HuH-7 (cell line): Measurements from ENCODE around the gene ANKRD33B.
"Not testable (repeated sequence)": the region's sequence is repeated elsewhere in the genome, so short reads cannot be mapped to it uniquely, and the experiment has no call there.

ENCODE experiments used
- DNase-seq: peaks from one replicate; pipeline ENCODE4 v3.0.0; 2011; ENCODE audit warnings: low spot score

Gene ANKRD33B

DNA sequence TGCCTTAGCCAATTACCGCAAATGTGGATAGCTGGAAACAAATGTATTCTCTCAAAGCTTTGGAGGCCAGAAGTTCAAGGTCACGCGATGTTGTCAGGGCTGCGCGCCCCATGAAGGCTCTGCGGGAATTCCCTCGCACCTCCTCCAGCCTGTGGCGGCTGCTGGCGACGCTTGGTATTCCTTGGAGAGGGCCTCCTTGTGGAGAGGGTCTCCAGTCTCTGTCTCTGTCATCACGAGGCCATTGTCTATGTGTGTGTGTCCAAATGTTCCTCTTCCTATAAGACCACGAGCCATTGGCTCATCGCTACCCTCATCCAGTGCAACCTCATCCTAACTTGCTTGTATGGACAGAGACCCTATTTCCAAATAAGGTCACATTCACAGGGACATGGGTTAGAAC, 97.5 kb downstream of the ANKRD33B start:
- DNase-seq, result no peak

DNA sequence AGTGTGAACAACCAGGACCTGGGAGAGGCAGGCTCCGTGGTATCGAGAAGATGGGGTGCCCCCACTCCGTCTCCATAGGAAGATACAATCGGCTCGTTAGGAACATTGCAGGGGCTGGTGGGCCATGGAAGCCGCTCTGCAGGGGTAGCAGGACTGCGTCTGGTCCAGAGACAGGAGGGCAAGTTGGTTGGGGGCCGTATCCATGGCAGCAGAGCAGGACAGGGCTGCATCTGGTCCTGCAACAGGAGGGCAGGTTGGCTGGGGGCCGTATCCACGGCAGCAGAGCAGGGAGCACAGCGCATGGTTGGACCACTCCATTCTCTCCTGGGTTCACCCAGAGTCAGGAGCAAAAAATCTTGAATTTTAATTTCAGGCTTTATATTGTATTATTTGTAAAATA, 98.2 kb downstream of the ANKRD33B start:
- no peak for DNase-seq

DNA sequence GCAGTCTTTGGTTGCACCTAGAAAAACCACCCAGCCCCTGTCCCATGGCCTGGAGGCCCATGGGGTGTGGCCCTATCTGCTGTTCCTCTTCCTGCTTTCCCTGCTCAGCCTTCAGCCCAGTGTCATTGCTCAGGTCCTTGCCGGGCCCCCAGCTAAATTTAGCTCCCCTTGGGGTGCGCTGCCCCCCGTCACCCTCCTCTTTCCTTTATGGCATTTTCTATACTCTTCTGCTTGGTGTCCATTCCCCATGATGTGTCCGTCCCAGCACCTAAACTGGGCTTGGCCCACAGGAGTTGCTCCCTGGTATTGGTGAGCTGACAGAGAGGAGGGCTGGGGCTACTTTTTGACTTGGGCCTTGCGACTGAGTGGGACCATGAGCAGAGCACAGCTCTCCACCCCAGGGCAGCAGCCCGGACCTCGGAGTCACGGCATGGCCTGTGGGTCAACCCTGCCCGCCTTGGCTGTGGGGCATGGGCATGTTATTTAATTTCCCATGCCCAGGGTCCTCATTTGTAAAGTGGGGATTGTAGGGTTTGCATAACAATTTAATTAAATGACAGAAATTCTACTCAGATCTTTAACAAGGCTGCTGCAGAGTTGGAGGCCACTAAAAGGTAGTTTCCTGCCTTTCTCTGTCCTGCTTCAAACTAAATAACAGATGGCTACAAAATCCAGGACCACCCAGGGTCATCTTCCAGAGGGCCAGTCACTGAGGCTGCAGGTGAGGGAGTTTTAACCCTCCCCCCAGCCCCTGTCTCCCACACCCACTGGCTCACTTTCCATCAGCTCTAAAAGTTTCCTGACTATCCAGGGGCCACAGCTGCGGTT, 99.0 kb downstream of the ANKRD33B start:
- no peak for DNase-seq

DNA sequence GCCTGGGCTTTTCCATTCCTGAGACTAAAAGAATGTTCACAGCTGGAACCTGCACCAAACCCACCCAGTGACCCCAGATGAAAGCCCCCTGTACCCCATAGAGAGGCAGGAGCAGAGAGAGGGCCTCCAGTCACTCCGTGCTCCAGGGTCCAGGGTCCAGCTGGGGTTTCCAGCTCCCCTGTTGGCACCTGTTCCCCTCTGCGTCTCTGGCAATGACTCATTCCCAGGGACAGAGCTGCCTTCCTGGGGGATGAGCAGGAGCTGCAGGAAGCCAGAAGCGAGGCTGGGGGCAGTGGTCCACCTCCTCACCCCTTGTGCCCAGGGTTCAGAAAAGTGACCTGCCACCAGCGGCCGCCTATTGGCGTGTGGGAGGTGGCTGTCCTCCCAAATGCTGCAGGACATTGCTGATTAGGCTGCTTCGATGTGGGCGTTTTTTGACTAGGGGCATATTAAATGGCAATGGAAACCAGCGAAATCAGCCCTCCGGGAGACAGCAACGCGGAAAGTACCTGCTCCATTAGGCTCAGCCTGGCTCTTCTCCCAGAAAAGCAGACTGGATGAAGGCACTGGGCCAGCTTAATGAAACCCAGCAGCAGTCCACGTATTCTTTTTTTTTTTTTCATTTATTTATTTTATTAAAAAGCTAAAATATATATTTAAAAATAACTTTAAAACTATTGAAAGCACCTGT, 99.8 kb downstream of the ANKRD33B start:
- no peak for DNase-seq

DNA sequence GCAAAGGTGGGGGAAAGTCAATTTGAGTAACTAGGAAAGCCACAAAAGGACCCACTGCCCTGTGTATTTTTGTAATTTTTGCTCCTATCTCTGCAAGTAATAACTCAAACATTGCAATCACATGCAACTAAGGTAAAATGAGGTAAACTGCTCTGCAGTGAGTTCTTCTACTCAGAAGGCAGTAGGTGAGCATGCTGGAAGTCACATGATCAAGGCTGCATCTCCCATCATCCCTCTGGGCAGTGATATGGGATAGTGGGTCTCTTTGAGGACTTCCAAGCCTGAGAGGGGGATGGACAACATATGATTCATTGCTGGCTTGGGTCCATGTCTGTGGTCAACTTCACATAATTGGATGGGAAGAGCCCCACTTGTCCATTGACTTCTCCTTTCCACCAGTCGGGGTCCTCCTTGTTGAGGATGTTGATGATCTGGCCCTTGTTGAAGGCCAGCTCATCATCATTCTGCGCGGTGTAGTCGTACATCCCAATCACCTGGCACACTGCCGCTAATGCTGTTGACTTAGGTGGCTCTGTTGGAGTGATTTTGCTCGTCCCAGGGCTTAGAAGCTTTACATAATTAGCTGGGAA, 100.4 kb downstream of the ANKRD33B start:
- not testable (repeated sequence) for DNase-seq

DNA sequence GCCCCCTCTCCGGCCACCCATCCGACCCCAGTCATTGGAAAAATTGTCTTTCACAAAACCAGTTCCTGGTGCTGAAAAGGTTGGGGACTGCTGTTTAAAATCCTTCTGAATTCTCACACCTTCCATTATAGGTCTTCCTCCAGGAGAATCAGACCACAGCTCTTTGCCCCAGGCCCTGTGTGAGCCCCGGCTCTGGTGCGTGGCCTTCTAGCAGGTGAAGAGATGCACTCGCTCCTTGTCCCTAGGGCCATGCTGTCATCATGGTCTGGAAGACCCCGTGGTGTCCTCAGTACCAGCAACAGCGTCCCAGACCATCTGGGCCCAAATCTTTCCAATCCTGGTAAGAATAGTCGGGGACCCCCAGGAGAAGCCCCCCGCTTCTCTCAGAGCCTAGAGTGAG, 101.9 kb downstream of the ANKRD33B start:
- no peak for DNase-seq

DNA sequence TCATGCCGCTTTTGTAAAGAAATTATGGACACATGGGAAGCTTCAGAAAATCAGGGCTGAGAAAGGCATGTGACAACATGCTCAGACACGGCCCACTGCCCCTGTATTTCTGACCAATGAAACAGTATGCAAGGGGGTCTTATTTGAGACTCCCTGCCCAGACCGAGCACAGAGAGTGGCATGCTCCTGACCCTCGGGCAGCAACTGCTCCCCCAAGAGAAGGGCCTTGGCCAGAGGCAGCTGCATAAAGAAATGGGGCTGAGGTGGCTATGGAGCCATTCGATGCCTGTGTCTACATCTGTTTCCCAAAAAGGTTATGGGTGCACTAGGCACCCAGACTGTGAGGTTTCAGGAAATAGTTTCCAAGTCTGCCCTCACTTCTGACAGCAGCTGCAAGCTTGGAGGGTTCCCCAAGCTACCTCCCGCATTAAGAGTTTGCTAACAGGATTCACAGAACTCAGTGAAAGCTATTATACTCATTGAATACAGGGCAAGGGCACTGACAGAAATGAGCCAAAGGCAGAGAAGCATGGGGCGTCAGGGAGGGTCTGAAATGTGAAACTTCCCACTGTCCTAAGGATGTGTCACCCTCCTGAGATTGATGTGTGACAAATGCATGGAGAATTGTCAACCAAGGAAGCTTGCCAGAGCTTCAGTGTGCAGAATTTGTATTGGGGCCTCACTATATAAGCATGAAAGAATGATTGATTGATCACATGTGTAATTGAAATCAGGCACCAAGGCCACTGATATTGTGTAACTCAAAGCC, 102.8 kb downstream of the ANKRD33B start:
- no peak for DNase-seq

DNA sequence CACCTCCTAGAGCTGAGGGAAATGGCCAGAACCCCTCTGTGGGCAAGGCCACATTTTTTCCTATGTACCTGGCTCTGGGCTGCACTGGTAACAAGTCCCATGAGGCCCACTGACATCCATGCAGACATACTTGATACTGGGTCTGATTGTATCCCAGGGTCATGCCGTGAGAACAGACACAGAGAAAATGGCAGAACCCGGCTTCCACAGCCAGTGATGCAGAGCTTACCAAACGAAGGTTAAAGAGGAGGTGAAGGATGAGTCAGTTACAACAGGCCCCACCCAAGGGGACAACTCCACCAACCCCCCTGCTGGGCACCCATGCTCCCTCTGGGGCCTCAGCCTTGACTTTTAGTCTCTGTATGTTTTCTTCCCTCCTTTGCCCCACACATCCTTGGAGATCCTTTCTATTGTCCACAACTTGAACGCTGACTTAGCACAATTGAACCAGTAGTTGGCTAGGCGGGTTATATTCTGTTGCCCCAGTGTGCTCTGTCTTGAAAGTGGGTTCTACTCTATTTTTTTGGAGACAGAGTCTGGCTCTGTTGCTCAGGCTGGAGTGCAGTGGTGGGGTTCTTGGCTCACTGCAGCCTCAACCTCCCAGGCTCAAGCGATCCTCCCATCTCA, 103.7 kb downstream of the ANKRD33B start:
- no peak for DNase-seq

DNA sequence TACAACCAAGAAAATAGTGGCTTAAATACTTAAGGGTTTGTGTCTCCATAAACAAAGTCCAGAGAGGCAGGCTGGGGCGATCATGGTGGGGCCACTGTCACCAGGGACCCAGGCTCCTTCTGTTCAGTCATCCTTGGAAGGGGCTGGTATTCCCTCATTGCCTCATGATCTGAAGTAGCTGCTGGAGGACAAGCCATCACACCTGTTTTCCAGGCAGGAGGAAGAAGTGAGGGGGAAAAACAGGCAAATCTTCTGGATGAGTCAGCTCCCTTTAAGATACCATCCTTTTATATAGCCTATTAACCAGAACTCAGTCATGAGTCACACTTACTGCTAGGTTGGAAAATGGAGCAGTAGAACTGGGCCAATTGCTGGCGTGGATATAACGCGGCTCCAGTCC, 104.8 kb downstream of the ANKRD33B start:
- DNase-seq, result no peak

DNA sequence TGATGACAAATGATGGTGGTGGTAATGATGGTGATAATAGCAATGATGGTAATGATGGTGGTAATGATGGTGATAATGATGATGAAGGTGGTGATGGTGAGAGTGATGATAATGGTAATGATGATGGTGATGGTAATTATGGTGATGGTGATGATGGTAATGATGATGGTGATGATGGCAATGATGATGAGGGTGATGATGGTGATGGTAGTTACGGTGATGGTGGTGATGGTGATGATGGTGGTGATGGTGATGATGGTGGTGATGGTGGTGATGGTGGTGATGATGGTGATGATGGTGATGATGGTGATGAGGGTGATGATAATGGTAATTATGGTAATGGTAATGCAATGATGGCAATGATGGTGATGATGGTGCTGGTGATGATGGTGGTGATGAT, 106.1 kb downstream of the ANKRD33B start:
- DNase-seq, result no peak

DNA sequence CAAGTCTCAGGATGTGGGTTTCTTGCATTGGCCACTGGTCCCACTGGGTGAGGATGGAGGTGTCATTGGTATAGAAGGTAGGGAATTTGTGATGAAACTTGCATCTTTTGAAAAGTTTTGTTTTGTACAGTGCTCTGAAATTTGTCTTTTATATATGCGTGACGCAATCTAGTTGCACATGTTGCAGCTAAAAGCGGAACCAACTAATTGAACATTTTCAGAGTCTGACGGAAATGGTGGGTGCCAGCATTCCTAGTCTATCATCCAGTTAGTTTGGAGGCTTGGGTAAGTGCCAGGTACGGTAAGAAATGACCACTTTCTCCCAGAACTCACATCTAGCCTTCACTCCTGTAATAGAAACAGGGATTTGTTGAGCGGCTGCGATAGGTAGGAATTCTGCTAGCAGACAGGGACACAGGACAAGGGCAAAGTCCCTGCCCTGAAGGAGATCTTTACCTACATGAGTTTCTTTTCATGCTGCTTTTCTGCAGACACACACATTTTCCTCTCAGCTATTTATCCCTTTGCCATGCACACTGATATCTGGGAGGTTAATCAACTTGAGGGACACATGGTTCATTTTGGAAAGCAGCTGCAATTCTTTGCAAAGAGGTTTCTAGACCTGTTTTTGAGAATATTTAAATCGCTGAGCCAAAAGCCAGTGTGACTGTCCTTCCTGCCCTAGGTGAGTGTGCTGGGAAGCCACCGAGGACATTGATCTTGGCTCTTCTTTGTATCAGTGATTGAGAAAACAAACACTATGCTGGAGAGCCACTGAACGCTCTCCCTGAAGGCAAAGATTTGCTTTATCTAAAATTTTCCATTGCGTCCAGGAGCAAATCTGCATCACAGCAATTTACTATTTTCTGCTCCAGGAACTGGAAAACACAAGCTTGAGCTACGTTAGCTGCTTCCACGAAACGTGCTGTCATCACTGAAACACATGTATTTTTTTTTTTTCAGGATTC, 107.5 kb downstream of the ANKRD33B start:
- no peak for DNase-seq

DNA sequence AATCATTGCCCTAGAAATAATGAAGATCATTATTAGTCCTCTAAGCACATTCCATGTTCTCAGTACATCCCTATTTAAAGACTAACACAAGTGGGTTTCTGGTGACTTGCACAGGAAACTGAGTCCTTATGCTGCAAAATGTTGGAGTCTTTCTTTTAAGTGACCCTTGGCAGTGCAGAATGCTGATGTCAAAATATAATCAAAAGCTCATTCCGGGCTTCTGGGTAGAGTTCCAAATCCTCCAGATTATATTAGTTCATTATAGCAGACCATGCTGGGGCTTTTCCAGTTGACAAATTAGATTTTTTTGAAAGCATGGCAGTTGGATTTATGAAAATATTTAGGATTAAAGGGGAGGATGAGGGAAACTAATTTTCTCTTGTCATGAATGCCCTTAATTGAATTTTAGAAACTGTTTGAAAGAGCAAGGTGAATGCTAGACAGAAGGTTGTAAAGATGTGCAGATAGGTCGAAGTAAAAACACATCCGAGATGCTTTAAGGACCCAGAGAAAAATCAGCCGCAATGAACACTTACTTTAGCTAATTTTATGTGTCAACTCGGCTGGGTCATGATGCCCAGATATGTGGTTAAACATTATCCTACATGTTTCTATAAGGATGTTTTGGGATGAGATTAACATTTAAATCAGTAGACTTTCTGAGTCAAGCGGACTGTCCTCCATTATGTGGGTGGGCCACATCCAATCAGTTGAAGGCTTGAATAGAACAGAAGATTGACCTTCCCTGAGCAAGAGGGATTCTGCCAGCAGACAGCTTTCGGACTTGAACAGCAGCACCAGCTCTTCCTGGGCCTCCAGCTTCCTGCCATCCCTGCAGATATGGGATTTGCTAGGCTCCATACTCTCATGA, 108.5 kb downstream of the ANKRD33B start:
- no peak for DNase-seq

DNA sequence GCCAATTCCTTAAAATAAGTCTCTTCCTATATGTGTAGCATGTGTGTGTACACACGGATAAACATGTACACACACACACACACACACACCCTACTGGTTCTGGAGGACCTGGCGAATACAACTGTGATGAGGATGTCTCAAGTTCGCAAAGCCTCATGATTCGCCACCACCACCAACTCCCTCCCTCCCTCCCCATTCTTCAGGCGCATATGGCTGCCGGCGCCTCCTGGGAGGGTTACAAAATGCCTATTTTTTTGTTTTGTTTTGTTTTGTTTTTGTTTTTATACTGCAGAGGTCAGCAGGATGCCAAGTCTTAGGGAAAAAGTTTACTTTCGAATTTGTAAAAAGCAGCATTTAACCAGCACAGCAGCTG, 109.1 kb downstream of the ANKRD33B start:
- no peak for DNase-seq

DNA sequence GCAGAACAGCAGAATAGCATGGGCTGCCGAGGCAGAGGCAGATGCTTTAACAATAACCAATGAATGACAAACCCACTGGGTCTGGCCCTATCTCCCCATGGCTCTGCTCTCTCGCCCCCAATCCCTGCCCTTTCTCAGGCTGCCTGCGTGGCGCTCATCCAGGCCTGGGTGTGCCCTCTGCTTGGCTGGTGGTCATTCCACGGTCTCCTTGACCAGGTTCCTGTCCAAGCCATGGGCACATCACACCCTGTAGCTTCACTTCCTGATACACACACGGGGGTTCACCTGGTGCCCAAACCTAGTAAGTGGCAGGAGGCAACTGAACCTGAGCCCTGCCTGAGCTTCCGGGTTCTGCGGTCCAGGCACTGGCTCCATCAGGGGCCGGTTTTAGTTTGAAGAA, 109.5 kb downstream of the ANKRD33B start:
- no peak for DNase-seq

DNA sequence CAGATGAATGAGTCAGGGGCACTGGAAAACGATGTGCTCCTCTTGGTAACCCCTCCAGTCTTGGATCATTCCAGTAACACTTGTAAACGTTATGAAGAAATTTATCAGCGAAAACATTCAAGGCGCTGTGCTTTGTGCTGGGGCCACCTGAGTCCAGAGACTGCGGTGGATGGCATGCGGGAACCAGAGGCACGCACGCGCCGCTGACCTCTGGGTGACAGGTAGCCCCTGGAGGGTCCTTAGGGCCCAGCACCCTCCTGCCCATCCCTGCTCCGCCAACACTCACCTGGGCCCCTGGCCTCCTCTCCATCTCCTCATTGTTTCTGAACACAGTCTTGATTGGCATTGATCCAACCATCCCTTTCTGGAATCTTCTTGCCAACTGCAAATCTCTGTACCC, 110.2 kb downstream of the ANKRD33B start:
- DNase-seq, result no peak

DNA sequence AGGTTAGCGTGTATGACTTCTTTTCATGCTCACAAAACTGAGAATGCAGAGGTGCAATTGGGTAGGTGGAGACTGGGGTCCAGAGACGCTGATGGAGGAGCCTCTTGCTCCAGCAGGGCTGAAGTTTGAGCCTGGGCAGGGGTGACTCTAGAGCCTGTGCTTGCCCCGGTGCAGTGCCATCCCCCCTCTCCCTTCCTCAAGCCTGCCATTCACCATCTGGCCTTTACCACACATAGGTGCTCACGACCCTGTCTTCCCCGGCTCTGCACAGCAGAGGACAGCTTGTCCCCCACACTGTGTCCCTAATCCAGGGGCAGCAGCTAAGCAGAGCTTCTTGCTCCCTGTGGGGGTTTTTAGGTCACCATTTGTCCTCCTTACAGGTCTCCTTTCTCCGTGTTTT, 110.7 kb downstream of the ANKRD33B start:
- no peak for DNase-seq

DNA sequence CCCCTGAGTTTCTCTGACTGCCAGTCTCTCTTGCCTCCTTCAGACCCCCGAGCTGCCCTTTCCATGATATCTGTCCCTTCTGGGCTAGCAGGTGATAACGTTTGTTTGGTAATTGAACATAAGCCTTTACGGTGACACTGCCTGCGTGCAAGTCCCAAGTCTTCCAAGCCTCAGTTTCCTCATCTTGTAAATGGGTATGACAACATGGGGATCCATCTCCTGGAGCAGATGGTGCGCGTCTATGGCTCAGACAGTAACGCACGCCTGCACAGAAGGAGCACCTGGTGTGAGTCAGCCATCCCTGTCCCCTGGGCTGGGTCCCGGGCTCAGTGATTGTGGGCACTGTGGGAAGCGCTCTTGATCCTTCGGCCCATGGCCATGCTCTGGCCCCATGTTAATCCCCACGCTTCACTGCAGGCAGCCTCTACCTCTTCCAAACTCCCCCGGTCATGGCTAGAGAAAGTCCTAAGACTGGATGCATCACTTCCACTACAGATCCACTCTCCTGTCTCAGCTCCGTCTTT, 111.4 kb downstream of the ANKRD33B start:
- DNase-seq, result no peak

DNA sequence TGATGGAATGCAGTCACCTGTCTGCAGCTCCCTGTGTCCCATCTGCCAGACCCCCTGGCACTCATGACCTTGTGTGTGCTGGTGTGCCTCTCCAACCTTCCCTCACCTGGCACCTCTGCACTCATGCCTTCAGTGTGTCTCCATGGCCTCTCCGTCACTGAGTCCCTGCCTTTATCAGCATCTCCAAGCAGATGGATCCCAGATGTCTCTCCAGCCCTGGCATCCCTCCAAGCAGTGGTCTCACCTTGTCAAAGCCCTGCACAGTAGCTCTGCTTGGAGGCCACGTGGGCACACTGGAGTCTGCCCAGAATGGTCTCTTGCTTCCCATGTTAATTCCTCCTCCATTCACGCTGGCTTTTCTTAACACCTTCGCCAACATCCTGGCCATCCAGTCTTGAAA, 112.4 kb downstream of the ANKRD33B start:
- DNase-seq, result no peak

DNA sequence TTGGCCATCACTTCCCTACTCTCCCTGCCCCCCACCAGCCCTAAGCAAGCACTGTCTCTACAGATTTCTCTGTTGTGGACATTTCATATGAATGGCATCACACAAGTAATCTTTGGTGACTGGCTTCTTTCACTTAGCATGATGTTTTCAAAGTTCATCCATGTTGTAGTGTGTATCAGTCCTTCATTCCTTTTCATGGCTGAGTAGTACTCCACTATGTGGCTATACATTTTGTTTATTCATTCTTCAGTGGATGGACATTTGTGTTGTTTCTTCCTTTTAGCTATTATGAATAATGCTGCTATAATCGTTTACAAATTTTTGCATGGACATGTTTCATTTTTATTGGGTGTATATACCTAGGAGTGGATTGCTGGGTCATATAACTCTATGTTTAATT, 113.1 kb downstream of the ANKRD33B start:
- DNase-seq, result no peak

DNA sequence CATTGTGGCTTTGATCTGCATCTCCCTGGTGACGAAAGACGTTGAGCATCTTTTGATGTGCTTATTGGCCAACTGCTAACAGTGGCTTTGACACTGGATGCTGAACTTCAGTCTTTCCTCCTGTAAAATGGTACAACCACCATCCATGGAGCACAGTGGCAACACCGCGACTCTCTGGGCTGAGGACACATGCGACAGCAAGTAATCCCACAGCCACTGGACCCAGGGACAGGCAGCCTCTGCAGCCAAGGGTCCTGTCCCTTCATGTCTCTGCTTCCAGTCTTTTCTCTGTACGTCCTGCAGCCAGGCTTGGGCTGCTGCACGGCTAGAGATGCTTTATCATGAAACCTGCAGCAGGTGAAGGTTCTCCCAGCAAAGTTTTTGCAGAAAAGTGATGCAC, 113.7 kb downstream of the ANKRD33B start:
- DNase-seq, result no peak
